NCI-H510A treated with DMSO at 0.1 percent for 48 hours (cell line): ENCODE measurements around the gene PRKN.

ENCODE experiments used
- DNase-seq: peaks from one replicate; lab custom pipeline; 2025; lab: John Stamatoyannopoulos, UW

PRKN gene

GRCh38 chr6:162674452-162674851 lies 53.1 kb downstream of the PRKN start:
- no peak for DNase-seq

- DNase-seq, result no peak
Observed at GRCh38 chr6:162671580-162672165, 55.9 kb downstream of the PRKN start.

GRCh38 chr6:162670345-162670744 lies 57.2 kb downstream of the PRKN start:
- DNase-seq, result no peak

- DNase-seq, result no peak
Observed at GRCh38 chr6:162666246-162666645, 61.3 kb downstream of the PRKN start.

GRCh38 chr6:162653808-162654207 lies 73.8 kb downstream of the PRKN start:
- DNase-seq, result peak; percentile 29

GRCh38 chr6:162651505-162651904 lies 76.1 kb downstream of the PRKN start:
- peak; percentile 12 for DNase-seq

GRCh38 chr6:162649271-162649670 lies 78.3 kb downstream of the PRKN start:
- no peak for DNase-seq

- no peak for DNase-seq
Observed at GRCh38 chr6:162644153-162644552, 83.4 kb downstream of the PRKN start.

- no peak for DNase-seq
Observed at GRCh38 chr6:162640756-162641155, 86.8 kb downstream of the PRKN start.

GRCh38 chr6:162639951-162640350 lies 87.6 kb downstream of the PRKN start:
- no peak for DNase-seq

GRCh38 chr6:162638931-162639574 lies 88.5 kb downstream of the PRKN start:
- DNase-seq, result no peak

- no peak for DNase-seq
Observed at GRCh38 chr6:162637317-162637716, 90.2 kb downstream of the PRKN start.

GRCh38 chr6:162636167-162636566 lies 91.4 kb downstream of the PRKN start:
- no peak for DNase-seq

- DNase-seq, result no peak
Observed at GRCh38 chr6:162631546-162631945, 96.0 kb downstream of the PRKN start.

- no peak for DNase-seq
Observed at GRCh38 chr6:162630069-162630468, 97.5 kb downstream of the PRKN start.

GRCh38 chr6:162627825-162628224 lies 99.7 kb downstream of the PRKN start:
- no peak for DNase-seq

- no peak for DNase-seq
Observed at GRCh38 chr6:162627362-162627761, 100.2 kb downstream of the PRKN start.

GRCh38 chr6:162626869-162627268 lies 100.7 kb downstream of the PRKN start:
- DNase-seq, result no peak

GRCh38 chr6:162625846-162626540 lies 101.6 kb downstream of the PRKN start:
- no peak for DNase-seq

- DNase-seq, result no peak
Observed at GRCh38 chr6:162622572-162622971, 105.0 kb downstream of the PRKN start.

- no peak for DNase-seq
Observed at GRCh38 chr6:162621246-162621645, 106.3 kb downstream of the PRKN start.

- no peak for DNase-seq
Observed at GRCh38 chr6:162620073-162620472, 107.5 kb downstream of the PRKN start.

- DNase-seq, result no peak
Observed at GRCh38 chr6:162618448-162619002, 109.0 kb downstream of the PRKN start.
